Activated CD4-positive, alpha-beta T cell treated with anti-CD3 and anti-CD28 coated beads, Interleukin-2, amount 10 ng/mL, durations not matched to agents 7 days and 5 days (primary cell): ENCODE data around the gene CACFD1. TPM values are rescaled to one million over a fixed set of nuclear protein-coding genes. Genes with fewer than 3 reads are reported as not detected.
A peak's percentile ranks its signal among the peaks of the same experiment; 100 is the strongest.
"Not testable (repeated sequence)": the region's sequence is repeated elsewhere in the genome, so short reads cannot be mapped to it uniquely, and the experiment has no call there.

ENCODE experiments used
- CTCF ChIA-PET: fragments of 350-600 bp; sonication (Branson Sonifier 250); formaldehyde crosslinking; loops from one replicate; lab custom pipeline; 2021; ENCODE audit warnings: antibody characterized with exemption; lab: Charles Lee
- POLR2A ChIA-PET: fragments of 350-600 bp; sonication (Branson Sonifier 250); formaldehyde crosslinking; loops from one replicate; lab custom pipeline; 2021; ENCODE audit warnings: antibody characterized with exemption; lab: Charles Lee
- DNase-seq: peaks from one replicate; pipeline ENCODE4 v3.0.0-alpha.2; 2020
- H3K27ac Mint-ChIP-seq: one replicate; pipeline ENCODE4 v1.8.0; 2021; ENCODE audit warnings: mild to moderate bottlenecking, moderate library complexity, mixed read lengths
- H3K27me3 Mint-ChIP-seq: one replicate; pipeline ENCODE4 v1.8.0; 2021; ENCODE audit warnings: mixed read lengths
- H3K36me3 Mint-ChIP-seq: one replicate; pipeline ENCODE4 v1.8.0; 2021; ENCODE audit warnings: low read depth, mixed read lengths
- H3K4me1 Mint-ChIP-seq: one replicate; pipeline ENCODE4 v1.8.0; 2021; ENCODE audit warnings: mixed read lengths
- H3K4me3 Mint-ChIP-seq: one replicate; pipeline ENCODE4 v1.8.0; 2021; ENCODE audit warnings: mild to moderate bottlenecking, moderate library complexity, mixed read lengths
- H3K9me3 Mint-ChIP-seq: one replicate; pipeline ENCODE4 v1.8.0; 2021; ENCODE audit warnings: mixed read lengths
- total RNA-seq, 2 experiments: library from RNA; stranded (reverse); gene quantifications; one replicate each; pipeline ENCODE4 v1.2.3, GENCODE V29; 2021

The CACFD1 gene
- total RNA-seq, 2 experiments from 2014 or later = 0.75 to 1.3 TPM

DNA sequence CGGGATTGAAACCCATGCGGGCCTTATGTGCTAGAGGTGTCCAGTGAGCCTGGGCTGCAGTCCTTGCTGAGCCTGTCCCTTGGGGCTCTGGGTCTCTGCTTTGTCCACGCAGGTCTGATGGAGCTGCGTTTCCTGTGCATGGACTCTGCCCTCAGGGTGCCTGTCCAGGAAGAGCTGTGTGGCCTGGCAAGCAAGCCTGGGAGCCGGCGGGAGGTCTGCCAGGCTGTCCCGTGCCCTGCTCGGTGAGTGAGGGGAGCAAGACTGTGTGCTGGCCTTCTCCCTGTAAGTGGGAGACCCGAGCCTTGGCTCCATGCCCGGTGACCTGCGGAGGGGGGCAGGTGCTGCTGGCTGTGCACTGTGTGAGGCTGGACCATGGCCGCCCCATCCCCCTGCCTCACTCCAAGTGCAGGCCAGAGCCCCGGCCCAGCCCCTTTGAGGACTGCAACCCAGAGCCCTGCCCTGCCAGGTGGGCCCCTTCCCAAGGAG is 11.2 kb upstream of the CACFD1 start:
- Mint-ChIP-seq H3K27ac (no peak overlapping the region), H3K36me3 (no peaks in the 10 kb centered on the region), H3K9me3 (no peaks in the 10 kb centered on the region), H3K4me1 (no peaks in the 10 kb centered on the region), H3K27me3 (no peaks in the 10 kb centered on the region), H3K4me3 (no peak overlapping the region)
- DNase-seq = no peak
- POLR2A ChIA-PET = no interaction called here
- CTCF ChIA-PET = no interaction called here

GRCh38 chr9:133449760-133450159 is 10.0 kb upstream of the CACFD1 start:
- ChIA-PET CTCF (interaction anchor here (0.6 to 0.9 kb wide), 2 partner anchors 13 to 185 kb away, joined by 3 to 4 read pairs; no protein-coding TSS in a partner anchor), POLR2A (no interaction called here)
- Mint-ChIP-seq H3K27me3 (no peaks in the 10 kb centered on the region), H3K4me1 (no peaks in the 10 kb centered on the region), H3K27ac (no peak overlapping the region), H3K9me3 (no peaks in the 10 kb centered on the region), H3K36me3 (no peaks in the 10 kb centered on the region), H3K4me3 (no peak overlapping the region)
- no peak for DNase-seq

DNA sequence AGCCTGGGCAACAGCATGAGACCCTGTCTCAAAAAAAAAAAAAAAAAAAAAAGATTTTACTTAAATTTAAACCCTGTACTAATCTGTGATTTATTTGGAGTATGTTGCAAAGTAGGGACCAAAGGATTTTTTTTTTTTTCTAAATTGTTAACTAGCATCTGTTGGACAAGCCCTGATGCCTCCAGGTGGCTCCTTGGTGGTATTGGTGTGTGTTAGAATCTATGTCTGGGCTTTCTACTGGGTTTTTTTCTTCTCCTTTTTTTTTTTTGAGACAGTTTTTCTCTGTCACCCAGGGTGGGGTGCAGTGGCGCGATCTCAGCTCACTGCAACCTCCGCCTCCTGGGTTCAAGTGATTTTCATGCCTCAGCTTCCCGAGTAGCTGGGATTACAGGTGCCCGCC is 7.9 kb upstream of the CACFD1 start:
- H3K27me3 Mint-ChIP-seq, H3K27ac Mint-ChIP-seq, CTCF ChIA-PET, H3K36me3 Mint-ChIP-seq, H3K4me3 Mint-ChIP-seq, H3K9me3 Mint-ChIP-seq, POLR2A ChIA-PET, DNase-seq, H3K4me1 Mint-ChIP-seq: not testable (repeated sequence)

- Mint-ChIP-seq H3K27ac (no peak overlapping the region), H3K4me3 (no peak overlapping the region), H3K9me3 (no peaks in the 10 kb centered on the region), H3K27me3 (no peaks in the 10 kb centered on the region), H3K4me1 (no peaks in the 10 kb centered on the region), H3K36me3 (no peaks in the 10 kb centered on the region)
- ChIA-PET CTCF (no interaction called here), POLR2A (no interaction called here)
- DNase-seq = no peak
Observed at GRCh38 chr9:133452562-133452961, 7.2 kb upstream of the CACFD1 start.

DNA sequence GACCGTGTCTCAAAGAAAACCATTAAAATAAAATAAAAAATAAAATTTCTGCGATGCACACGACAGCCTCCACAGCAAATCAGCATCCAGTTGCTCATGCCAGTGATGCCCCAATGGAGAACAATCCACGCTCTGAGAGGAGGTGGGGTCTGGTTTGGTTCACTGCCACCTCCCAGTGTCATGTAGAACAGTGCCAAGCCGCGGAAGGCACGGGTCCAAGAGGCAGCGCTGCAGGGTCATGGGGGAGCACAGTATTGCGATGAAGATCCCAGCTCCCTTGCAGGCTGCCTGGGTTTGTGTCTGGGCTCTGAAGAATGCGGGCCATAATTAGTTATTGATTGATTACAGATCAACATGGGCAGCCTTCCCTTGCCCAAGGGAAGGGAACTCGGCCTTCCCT is 6.1 kb upstream of the CACFD1 start:
- H3K36me3 Mint-ChIP-seq = no peaks in the 10 kb centered on the region
- no peak for DNase-seq
- H3K4me3 Mint-ChIP-seq = no peak overlapping the region
- ChIA-PET CTCF (no interaction called here), POLR2A (no interaction called here)
- no peaks in the 10 kb centered on the region for H3K4me1 Mint-ChIP-seq
- no peaks in the 10 kb centered on the region for H3K9me3 Mint-ChIP-seq
- no peak overlapping the region for H3K27ac Mint-ChIP-seq
- no peaks in the 10 kb centered on the region for H3K27me3 Mint-ChIP-seq

DNA sequence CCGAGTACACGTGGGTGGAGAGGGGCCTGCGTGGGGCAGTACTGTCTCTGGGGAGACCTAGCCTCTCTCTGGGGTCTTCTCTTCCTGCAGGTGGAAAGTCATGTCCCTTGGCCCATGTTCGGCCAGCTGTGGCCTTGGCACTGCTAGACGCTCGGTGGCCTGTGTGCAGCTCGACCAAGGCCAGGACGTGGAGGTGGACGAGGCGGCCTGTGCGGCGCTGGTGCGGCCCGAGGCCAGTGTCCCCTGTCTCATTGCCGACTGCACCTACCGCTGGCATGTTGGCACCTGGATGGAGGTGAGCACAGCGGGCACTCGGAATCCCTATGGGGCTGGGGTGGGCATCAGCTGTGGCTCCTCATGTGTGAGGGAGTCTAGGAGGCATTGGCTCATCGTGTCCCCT is 5.5 kb upstream of the CACFD1 start:
- H3K4me1 Mint-ChIP-seq = no peaks in the 10 kb centered on the region
- H3K9me3 Mint-ChIP-seq = no peaks in the 10 kb centered on the region
- ChIA-PET POLR2A (no interaction called here), CTCF (no interaction called here)
- no peak overlapping the region for H3K27ac Mint-ChIP-seq
- no peak overlapping the region for H3K4me3 Mint-ChIP-seq
- no peak for DNase-seq
- H3K27me3 Mint-ChIP-seq = no peaks in the 10 kb centered on the region
- no peaks in the 10 kb centered on the region for H3K36me3 Mint-ChIP-seq

DNA sequence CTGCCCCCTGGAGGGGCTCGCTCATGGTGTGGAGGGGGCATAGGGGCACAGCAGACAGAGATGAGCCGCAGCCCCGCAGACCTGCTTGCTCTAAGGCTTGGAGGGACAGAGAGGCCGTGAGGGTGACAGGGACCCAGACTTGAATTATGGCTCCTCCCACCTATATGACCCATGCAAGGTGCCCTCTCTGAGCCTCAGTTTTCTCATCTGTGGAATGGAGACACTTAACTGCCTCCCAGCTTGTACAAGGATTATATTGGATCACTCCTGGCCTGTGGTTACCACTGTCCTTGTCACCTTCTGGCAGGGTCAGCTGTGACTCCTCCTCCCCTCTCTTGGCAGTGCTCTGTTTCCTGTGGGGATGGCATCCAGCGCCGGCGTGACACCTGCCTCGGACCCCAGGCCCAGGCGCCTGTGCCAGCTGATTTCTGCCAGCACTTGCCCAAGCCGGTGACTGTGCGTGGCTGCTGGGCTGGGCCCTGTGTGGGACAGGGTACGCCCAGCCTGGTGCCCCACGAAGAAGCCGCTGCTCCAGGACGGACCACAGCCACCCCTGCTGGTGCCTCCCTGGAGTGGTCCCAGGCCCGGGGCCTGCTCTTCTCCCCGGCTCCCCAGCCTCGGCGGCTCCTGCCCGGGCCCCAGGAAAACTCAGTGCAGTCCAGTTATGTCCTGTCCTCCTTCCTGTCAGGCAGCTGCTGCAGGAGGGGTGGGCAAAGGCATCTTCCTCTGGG is 4.7 kb upstream of the CACFD1 start:
- no peak for DNase-seq
- POLR2A ChIA-PET = no interaction called here
- H3K9me3 Mint-ChIP-seq = no peaks in the 10 kb centered on the region
- H3K27ac Mint-ChIP-seq = no peak overlapping the region
- no peaks in the 10 kb centered on the region for H3K36me3 Mint-ChIP-seq
- H3K27me3 Mint-ChIP-seq = no peaks in the 10 kb centered on the region
- no peak overlapping the region for H3K4me3 Mint-ChIP-seq
- H3K4me1 Mint-ChIP-seq = peaks cover 2% of the 10 kb centered on the region
- CTCF ChIA-PET = no interaction called here

DNA sequence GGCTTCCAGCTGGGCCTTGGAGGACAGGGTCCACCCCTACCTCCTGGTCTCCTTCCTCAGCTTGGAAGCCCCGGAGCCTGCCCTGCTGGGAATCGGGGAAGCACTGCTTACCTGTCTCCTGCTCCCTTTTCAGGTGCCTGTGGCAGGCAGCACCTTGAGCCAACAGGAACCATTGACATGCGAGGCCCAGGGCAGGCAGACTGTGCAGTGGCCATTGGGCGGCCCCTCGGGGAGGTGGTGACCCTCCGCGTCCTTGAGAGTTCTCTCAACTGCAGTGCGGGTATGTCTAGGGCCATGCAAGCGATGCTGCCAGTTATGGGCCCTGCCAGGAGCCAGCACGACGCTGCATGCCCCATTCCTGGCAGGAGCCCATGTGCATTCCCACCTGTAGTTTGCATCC is 3.8 kb upstream of the CACFD1 start:
- Mint-ChIP-seq H3K9me3 (no peaks in the 10 kb centered on the region), H3K4me3 (no peak overlapping the region), H3K36me3 (no peaks in the 10 kb centered on the region), H3K27ac (no peak overlapping the region), H3K4me1 (peaks cover 2% of the 10 kb centered on the region), H3K27me3 (no peaks in the 10 kb centered on the region)
- POLR2A ChIA-PET = no interaction called here
- CTCF ChIA-PET = no interaction called here
- DNase-seq = no peak

- Mint-ChIP-seq H3K9me3 (no peaks in the 10 kb centered on the region), H3K4me1 (peaks cover 2% of the 10 kb centered on the region), H3K27me3 (peaks cover 3% of the 10 kb centered on the region), H3K36me3 (no peaks in the 10 kb centered on the region), H3K4me3 (no peak overlapping the region), H3K27ac (no peak overlapping the region)
- no peak for DNase-seq
- POLR2A ChIA-PET = no interaction called here
- CTCF ChIA-PET = no interaction called here
Observed at GRCh38 chr9:133456409-133456808, 3.4 kb upstream of the CACFD1 start.

- Mint-ChIP-seq H3K36me3 (no peaks in the 10 kb centered on the region), H3K9me3 (no peaks in the 10 kb centered on the region), H3K27ac (no peak overlapping the region), H3K27me3 (peaks cover 6% of the 10 kb centered on the region), H3K4me3 (no peak overlapping the region), H3K4me1 (peaks cover 2% of the 10 kb centered on the region)
- ChIA-PET CTCF (no interaction called here), POLR2A (no interaction called here)
- no peak for DNase-seq
Observed at GRCh38 chr9:133457233-133457632, 2.5 kb upstream of the CACFD1 start.

DNA sequence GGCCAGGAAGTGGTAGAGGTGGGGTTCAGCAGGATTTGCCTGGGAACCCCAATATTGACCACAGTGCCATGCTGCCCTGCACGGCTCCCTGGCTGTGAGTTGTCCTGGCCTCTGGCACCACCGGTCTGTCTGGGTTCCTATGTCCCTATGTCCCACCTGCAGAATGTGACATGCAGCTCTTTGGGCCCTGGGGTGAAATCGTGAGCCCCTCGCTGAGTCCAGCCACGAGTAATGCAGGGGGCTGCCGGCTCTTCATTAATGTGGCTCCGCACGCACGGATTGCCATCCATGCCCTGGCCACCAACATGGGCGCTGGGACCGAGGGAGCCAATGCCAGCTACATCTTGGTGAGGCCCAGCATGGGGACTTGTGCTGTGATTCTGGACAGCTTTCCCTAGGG is 2.0 kb upstream of the CACFD1 start:
- POLR2A ChIA-PET = no interaction called here
- peaks cover 2% of the 10 kb centered on the region for H3K4me1 Mint-ChIP-seq
- DNase-seq = no peak
- CTCF ChIA-PET = interaction anchor here (0.9 kb wide), 1 partner anchor 38 kb away, joined by 3 read pairs; no protein-coding TSS in a partner anchor
- H3K27ac Mint-ChIP-seq = no peak overlapping the region
- H3K36me3 Mint-ChIP-seq = no peaks in the 10 kb centered on the region
- H3K9me3 Mint-ChIP-seq = no peaks in the 10 kb centered on the region
- H3K27me3 Mint-ChIP-seq = peaks cover 6% of the 10 kb centered on the region
- H3K4me3 Mint-ChIP-seq = no peak overlapping the region

GRCh38 chr9:133458643-133459312 is 1.0 kb upstream of the CACFD1 start:
- Mint-ChIP-seq H3K36me3 (no peaks in the 10 kb centered on the region), H3K27ac (no peak overlapping the region), H3K4me1 (peaks cover 2% of the 10 kb centered on the region), H3K27me3 (peaks cover 6% of the 10 kb centered on the region), H3K4me3 (peak overlapping the region; percentile 80), H3K9me3 (no peaks in the 10 kb centered on the region)
- DNase-seq = no peak
- CTCF ChIA-PET = interaction anchor here (0.9 to 1.2 kb wide), 2 partner anchors 19 to 37 kb away, joined by 3 read pairs; no protein-coding TSS in a partner anchor
- POLR2A ChIA-PET = interaction anchor here (0.6 kb wide), 1 partner anchor 1239 kb away, joined by 3 read pairs; no protein-coding TSS in a partner anchor

GRCh38 chr9:133460405-133461175 is 812 bp downstream of the CACFD1 start:
- peak; percentile 27 for DNase-seq
- Mint-ChIP-seq H3K36me3 (no peaks in the 10 kb centered on the region), H3K27me3 (peaks cover 6% of the 10 kb centered on the region), H3K4me1 (peaks cover 2% of the 10 kb centered on the region), H3K27ac (no peak overlapping the region), H3K9me3 (no peaks in the 10 kb centered on the region), H3K4me3 (peak overlapping the region; percentile 56)
- CTCF ChIA-PET = interaction anchor here (1.2 kb wide), 1 partner anchor 84 kb away, joined by 3 read pairs; the partner anchor contains the start of gene STKLD1
- POLR2A ChIA-PET = no interaction called here
